Body of pancreas (tissue), 4 donors: ENCODE measurements around the gene CDK5RAP2.
A peak's percentile ranks its signal among the peaks of the same experiment; 100 is the strongest.

ENCODE experiments used
- POLR2A ChIP-seq, 3 donors: fragments of 450-650 bp; IDR thresholded peaks; one replicate each; pipeline ENCODE4 v1.6.1; 2016; ENCODE audit warnings: antibody characterized with exemption in 3 of 3, mild to moderate bottlenecking in 2 of 3
- TF ChIP-seq, protein P1 (sequence below), 7 experiments: fragments of 450-650 bp in 4 of 7; fragments of 200-600 bp in 3 of 7; sonication (generic) in 3 of 7; IDR thresholded peaks; one replicate each; pipeline ENCODE4 v1.5.1; 2016 to 2019; ENCODE audit warnings: antibody characterized with exemption in 7 of 7

DNA sequence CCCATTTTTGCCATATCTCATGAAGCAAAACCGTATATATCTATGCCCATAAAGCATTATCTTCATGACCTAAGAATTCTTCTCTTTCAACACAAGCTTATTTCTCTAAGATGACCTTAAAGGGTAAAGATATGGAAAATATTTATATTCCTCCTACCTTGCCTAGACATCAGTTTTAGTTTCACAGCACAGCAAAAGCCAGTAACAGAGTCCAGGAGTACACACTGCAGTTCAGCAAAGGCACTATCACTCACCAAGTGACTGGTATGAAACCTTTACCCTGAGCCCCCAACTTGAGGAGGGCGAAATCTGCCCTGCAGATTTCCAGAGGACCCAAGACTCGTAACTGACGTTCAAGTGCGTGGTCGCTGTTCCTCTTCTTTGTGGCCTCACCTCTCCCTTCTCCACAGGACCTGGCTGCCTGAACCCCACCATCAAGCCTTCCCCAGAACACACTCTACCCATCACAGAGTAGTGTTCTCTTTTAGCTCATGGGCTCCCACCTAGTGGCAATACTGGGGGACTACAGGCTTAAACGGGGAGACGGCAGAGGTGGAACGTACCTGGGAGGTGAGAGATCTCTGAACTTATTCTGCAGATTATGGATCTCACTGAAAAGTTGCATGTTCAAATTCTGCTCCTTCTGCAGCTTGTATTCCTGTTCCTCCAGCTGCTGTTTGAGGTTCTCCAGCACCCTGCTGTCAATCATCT lies 141.0 kb downstream of the CDK5RAP2 start:
- TF ChIP-seq, protein P1, sequence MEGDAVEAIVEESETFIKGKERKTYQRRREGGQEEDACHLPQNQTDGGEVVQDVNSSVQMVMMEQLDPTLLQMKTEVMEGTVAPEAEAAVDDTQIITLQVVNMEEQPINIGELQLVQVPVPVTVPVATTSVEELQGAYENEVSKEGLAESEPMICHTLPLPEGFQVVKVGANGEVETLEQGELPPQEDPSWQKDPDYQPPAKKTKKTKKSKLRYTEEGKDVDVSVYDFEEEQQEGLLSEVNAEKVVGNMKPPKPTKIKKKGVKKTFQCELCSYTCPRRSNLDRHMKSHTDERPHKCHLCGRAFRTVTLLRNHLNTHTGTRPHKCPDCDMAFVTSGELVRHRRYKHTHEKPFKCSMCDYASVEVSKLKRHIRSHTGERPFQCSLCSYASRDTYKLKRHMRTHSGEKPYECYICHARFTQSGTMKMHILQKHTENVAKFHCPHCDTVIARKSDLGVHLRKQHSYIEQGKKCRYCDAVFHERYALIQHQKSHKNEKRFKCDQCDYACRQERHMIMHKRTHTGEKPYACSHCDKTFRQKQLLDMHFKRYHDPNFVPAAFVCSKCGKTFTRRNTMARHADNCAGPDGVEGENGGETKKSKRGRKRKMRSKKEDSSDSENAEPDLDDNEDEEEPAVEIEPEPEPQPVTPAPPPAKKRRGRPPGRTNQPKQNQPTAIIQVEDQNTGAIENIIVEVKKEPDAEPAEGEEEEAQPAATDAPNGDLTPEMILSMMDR (IDR thresholded peaks at IDR 0.05), result peak in 5 of 7 experiments; percentile 6 to 38 (median 29)
- TF ChIP-seq POLR2A (IDR thresholded peaks at IDR 0.05), result no peak
